Astrocyte of the cerebellum (primary cell): ENCODE results near the gene TCEANC2.

ENCODE experiments used
- DNase-seq: peaks from one replicate; pipeline ENCODE4 v3.0.0-alpha.2; 2011; ENCODE audit warnings: low read depth
- H3K4me3 ChIP-seq: 2 replicates; pipeline ENCODE4 v1.5.1; 2011; ENCODE audit warnings: mild to moderate bottlenecking, low read depth, low read length, moderate library complexity
- in situ Hi-C: cut with HindIII; loops from 2 replicates; pipeline ENCODE4 v1.10.0; 2017; ENCODE audit warnings: low sequenced_read_pairs
- TF ChIP-seq, protein P1 (sequence below): IDR thresholded peaks from 2 replicates; pipeline ENCODE4 v1.5.1; 2012; ENCODE audit warnings: low read length, low read depth, moderate library complexity, mild to moderate bottlenecking; ENCODE audit errors: missing control alignments

The TCEANC2 gene

DNA sequence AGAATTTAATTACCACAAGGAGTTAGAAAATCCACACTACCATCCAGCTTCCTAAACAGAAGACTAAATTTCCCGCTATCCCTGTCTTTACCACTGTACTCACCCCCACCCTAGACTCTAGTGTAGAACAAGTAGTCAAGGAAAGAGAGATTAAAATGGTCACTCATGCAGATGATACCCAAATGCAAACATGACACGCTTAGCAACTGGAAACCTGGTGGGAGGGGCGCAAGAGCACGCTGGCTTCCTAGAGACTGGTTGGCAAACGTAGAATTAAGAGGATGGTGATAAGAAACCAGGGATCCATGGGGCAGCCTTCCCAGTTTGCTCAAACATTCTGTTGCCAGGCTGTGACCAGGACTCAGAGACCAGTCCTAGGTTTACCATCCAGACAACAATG lies 25.6 kb upstream of the TCEANC2 start:
- in situ Hi-C loops: no loop called here
- H3K4me3 ChIP-seq: no peak overlapping the region
- TF ChIP-seq, protein P1, sequence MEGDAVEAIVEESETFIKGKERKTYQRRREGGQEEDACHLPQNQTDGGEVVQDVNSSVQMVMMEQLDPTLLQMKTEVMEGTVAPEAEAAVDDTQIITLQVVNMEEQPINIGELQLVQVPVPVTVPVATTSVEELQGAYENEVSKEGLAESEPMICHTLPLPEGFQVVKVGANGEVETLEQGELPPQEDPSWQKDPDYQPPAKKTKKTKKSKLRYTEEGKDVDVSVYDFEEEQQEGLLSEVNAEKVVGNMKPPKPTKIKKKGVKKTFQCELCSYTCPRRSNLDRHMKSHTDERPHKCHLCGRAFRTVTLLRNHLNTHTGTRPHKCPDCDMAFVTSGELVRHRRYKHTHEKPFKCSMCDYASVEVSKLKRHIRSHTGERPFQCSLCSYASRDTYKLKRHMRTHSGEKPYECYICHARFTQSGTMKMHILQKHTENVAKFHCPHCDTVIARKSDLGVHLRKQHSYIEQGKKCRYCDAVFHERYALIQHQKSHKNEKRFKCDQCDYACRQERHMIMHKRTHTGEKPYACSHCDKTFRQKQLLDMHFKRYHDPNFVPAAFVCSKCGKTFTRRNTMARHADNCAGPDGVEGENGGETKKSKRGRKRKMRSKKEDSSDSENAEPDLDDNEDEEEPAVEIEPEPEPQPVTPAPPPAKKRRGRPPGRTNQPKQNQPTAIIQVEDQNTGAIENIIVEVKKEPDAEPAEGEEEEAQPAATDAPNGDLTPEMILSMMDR: no peak
- no peak for DNase-seq

DNA sequence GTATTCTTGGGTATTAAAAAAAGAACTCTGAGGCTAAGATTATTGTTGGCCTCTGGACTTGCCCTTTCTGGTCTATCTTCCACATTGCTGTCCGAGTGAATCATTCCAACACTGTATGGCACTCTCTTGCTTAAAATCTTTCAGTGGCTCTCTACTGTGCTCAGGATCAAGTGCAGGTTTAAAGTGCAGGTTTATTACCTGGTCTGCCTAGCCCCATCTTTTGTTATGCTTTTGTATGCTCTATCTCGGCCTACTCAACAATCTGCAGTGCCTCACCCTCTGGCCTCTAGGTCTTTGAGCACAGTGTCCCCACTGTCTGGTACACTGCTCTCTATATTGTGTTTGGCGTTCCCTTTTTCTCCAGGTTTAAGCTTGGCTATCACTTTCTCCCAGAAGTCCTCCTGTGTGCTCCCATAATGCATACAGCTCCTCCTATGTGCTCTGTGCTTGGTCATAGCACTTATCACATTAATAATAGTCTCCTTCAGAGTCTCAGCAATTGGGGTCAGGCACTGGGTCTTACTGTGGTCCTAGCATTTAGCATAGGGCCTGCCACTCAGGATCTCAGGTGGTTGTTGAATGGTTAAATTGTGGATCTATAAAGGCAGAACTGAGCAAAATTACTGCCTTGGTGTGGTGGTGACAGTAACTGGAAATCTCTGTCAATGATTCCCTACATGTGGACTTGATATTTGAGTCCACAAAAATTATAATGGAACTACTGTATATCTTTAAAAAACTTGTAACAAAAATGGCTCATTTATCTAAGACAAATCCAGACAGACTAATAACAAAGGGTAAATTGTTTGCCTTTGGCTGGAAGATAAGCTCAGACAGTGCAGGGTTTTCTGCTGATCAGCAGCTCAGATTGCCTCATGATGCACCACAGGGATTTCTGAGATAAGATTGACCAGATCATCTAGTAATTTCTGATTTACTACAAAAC lies 24.8 kb upstream of the TCEANC2 start:
- no peak overlapping the region for H3K4me3 ChIP-seq
- TF ChIP-seq, protein P1: no peak
- in situ Hi-C loops: no loop called here
- DNase-seq: no peak

- DNase-seq: no peak
- TF ChIP-seq, protein P1: no peak
- in situ Hi-C loops: no loop called here
- no peak overlapping the region for H3K4me3 ChIP-seq
Measured at GRCh38 chr1:54037476-54037875, 15.9 kb upstream of the TCEANC2 start.

DNA sequence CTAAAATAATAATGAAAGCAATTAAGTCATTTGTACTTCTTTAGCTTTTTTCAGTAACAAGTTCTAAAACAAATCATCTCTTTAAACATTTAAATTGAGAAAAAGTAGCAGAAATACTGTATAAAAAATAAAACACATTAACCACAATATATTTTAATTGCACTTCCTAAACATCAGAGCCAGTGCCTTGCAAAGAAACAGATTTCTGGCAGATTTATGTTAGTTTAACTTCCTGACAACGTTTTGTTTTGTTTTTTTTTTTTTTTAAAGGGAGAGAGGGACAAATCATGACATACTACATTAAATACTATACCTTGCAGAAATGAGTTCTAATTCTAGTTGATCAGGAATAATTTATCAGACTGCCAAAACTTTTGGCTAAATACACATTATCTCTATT lies 11.6 kb upstream of the TCEANC2 start:
- TF ChIP-seq, protein P1: no peak
- DNase-seq: no peak
- in situ Hi-C loops: no loop called here
- H3K4me3 ChIP-seq: no peak overlapping the region

- H3K4me3 ChIP-seq: no peak overlapping the region
Measured at GRCh38 chr1:54045496-54045895, 7.9 kb upstream of the TCEANC2 start.

DNA sequence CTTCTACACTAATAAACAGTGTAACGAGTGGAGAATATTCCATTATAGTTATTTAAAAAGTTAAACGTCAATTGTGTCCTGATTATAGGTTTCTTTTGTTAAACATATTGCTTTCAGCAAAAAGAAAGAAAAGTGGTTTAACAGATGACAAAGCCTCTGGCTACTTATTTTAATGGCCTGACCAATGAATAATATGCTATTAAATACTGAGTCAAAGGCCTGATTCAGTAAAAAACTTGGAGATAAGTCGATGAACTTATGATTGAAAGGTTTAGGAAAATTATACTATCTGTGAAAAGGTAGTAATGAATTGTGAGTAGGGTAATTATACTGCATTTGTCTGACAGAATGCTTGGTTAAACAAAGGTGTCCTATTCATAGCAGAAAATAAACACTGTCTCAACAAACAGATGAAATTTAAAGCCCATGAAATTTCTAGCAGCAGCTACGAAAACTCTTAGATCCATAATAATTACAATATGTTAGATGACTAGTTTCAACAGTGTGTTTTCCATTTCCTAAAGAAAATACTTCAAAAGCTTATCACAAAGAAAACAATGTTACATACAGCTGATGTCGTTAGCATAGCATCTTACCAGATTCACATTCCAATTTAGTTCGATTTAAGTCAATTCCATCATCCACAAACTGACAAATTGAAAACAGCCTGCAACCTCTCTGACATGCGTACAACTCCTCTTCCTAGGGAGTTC lies 6.6 kb upstream of the TCEANC2 start:
- TF ChIP-seq, protein P1: no peak
- no peak for DNase-seq
- no peak overlapping the region for H3K4me3 ChIP-seq
- in situ Hi-C loops: no loop called here

More at GRCh38 chr1:54045496-54045895, 7.9 kb upstream of the TCEANC2 start:
- in situ Hi-C loops: no loop called here
- TF ChIP-seq, protein P1: no peak
- DNase-seq: no peak
